ENCODE data around the gene ELOVL5.
"Not testable (repeated sequence)": the region's sequence is repeated elsewhere in the genome, so short reads cannot be mapped to it uniquely, and the experiment has no call there.

The ELOVL5 gene

GRCh38 chr6:53309901-53310300, 38.8 kb downstream of the ELOVL5 start:
- no peak overlapping the region for H3K4me3 ChIP-seq (replicated peaks; ENCODE audit: insufficient read depth, low read length)

DNA sequence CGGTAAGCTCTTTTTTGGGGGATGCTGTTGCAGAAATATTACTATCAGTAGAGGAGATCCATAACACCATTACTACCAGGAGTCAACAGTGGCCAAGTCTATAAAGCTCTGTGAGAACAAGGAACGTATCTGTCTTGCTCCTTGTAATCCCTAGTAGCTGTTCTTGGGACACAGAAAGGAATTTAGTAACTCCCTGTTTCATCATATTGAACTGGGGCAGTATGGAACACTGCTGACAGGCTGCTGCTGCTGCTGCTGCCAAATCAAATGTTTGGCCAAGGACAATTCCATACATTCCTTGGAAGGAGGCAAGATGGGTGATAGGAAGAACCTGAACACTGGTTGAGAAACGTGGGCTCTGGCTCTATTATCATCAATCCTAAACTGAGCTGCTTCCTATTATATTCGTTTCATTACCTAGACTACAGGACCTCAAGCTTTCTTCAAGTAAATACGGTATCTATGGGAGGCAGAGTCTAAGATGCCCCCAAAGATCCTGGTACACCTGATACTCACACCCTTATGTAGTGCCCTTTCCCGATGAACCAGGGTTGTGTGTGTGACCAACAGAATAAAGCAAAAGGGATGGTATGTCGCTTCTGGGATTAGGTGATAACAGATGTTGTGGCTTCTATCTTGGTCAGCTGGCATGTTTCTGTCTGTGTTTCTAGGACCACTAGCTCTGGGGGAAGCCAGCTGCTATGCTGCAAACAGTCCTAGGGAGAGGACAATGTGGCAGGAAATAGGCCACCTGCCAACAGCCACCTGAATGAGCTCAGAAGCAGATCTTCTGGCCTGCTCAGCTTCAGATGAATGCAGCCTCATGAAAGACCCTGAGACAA, 39.5 kb downstream of the ELOVL5 start:
- Histone ChIP-seq H3K27me3 (ENCODE audit: insufficient read depth, poor library complexity, severe bottlenecking) (no peaks in the 10 kb centered on the region), H3K27ac (replicated peaks) (0 out of 2 replicates have a peak overlapping the region, but pooled peaks have one; percentile 0), H3K4me3 (replicated peaks; ENCODE audit: insufficient read depth, low read length) (no peak overlapping the region)
- no peak for DNase-seq (ENCODE audit: low read depth in 1 of 2, low spot score in 1 of 2)
- TF ChIP-seq SPI1 (IDR thresholded peaks at IDR 0.05; ENCODE audit: borderline replicate concordance, low read depth) (no peak), POLR2AphosphoS5 (IDR thresholded peaks at IDR 0.05; ENCODE audit: low read depth) (no peak; the same call in 1 of the 2 replicates), REST (IDR thresholded peaks at IDR 0.05; ENCODE audit: insufficient replicate concordance, low read depth) (no peak), GABPA (IDR thresholded peaks at IDR 0.05; ENCODE audit: low read depth) (no peak)
- TF ChIP-seq, protein P1, sequence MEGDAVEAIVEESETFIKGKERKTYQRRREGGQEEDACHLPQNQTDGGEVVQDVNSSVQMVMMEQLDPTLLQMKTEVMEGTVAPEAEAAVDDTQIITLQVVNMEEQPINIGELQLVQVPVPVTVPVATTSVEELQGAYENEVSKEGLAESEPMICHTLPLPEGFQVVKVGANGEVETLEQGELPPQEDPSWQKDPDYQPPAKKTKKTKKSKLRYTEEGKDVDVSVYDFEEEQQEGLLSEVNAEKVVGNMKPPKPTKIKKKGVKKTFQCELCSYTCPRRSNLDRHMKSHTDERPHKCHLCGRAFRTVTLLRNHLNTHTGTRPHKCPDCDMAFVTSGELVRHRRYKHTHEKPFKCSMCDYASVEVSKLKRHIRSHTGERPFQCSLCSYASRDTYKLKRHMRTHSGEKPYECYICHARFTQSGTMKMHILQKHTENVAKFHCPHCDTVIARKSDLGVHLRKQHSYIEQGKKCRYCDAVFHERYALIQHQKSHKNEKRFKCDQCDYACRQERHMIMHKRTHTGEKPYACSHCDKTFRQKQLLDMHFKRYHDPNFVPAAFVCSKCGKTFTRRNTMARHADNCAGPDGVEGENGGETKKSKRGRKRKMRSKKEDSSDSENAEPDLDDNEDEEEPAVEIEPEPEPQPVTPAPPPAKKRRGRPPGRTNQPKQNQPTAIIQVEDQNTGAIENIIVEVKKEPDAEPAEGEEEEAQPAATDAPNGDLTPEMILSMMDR (IDR thresholded peaks at IDR 0.05; ENCODE audit: insufficient read depth, low read length) = no peak

More at GRCh38 chr6:53309901-53310300, 38.8 kb downstream of the ELOVL5 start:
- Histone ChIP-seq H3K27ac (replicated peaks) (0 out of 2 replicates have a peak overlapping the region, but pooled peaks have one; percentile 0), H3K27me3 (ENCODE audit: insufficient read depth, poor library complexity, severe bottlenecking) (no peaks in the 10 kb centered on the region)
- TF ChIP-seq, protein P1 (IDR thresholded peaks at IDR 0.05; ENCODE audit: insufficient read depth, low read length) = no peak
- TF ChIP-seq GABPA (IDR thresholded peaks at IDR 0.05; ENCODE audit: low read depth) (no peak), POLR2AphosphoS5 (IDR thresholded peaks at IDR 0.05; ENCODE audit: low read depth) (no peak), REST (IDR thresholded peaks at IDR 0.05; ENCODE audit: insufficient replicate concordance, low read depth) (no peak), SPI1 (IDR thresholded peaks at IDR 0.05; ENCODE audit: borderline replicate concordance, low read depth) (no peak; the same call in 1 of the 2 replicates)
- peak in 1 of 2 experiments; percentile 22 for DNase-seq (ENCODE audit: low read depth in 1 of 2, low spot score in 1 of 2)

GRCh38 chr6:53306819-53307347, 41.9 kb downstream of the ELOVL5 start:
- H3K27ac ChIP-seq (replicated peaks) = no peak overlapping the region
- TF ChIP-seq, protein P1 (IDR thresholded peaks at IDR 0.05; ENCODE audit: insufficient read depth, low read length) = no peak
- TF ChIP-seq REST (IDR thresholded peaks at IDR 0.05; ENCODE audit: insufficient replicate concordance, low read depth) = no peak
- no peak for TF ChIP-seq GABPA (IDR thresholded peaks at IDR 0.05; ENCODE audit: low read depth)
- no peak for TF ChIP-seq POLR2AphosphoS5 (IDR thresholded peaks at IDR 0.05; ENCODE audit: low read depth)
- no peak for TF ChIP-seq SPI1 (IDR thresholded peaks at IDR 0.05; ENCODE audit: borderline replicate concordance, low read depth)
- no peak overlapping the region for H3K4me3 ChIP-seq (replicated peaks; ENCODE audit: insufficient read depth, low read length)
- DNase-seq (ENCODE audit: low read depth in 1 of 2, low spot score in 1 of 2) = no peak
- no peaks in the 10 kb centered on the region for H3K27me3 ChIP-seq (ENCODE audit: insufficient read depth, poor library complexity, severe bottlenecking)

GRCh38 chr6:53306217-53306616, 42.5 kb downstream of the ELOVL5 start:
- DNase-seq (ENCODE audit: low read depth in 1 of 2, low spot score in 1 of 2); H3K4me3 ChIP-seq (replicated peaks; ENCODE audit: insufficient read depth, low read length); H3K27me3 ChIP-seq (ENCODE audit: insufficient read depth, poor library complexity, severe bottlenecking); H3K27ac ChIP-seq (replicated peaks): not testable (repeated sequence)

GRCh38 chr6:53305506-53306005, 43.2 kb downstream of the ELOVL5 start:
- H3K27me3 ChIP-seq (ENCODE audit: insufficient read depth, poor library complexity, severe bottlenecking); H3K4me3 ChIP-seq (replicated peaks; ENCODE audit: insufficient read depth, low read length); DNase-seq (ENCODE audit: low read depth in 1 of 2, low spot score in 1 of 2); H3K27ac ChIP-seq (replicated peaks): not testable (repeated sequence)
